Measurements from ENCODE around the gene SHMT2.
"Not testable (repeated sequence)": the region's sequence is repeated elsewhere in the genome, so short reads cannot be mapped to it uniquely, and the experiment has no call there.

The SHMT2 gene

GRCh38 chr12:57272337-57273151 is 43.0 kb downstream of the SHMT2 start:
- DNase-seq = no peak

- DNase-seq = no peak
Measured at GRCh38 chr12:57273516-57273915, 44.0 kb downstream of the SHMT2 start.

- DNase-seq = not testable (repeated sequence)
Measured at GRCh38 chr12:57276233-57276632, 46.7 kb downstream of the SHMT2 start.

- DNase-seq = peak; percentile 9
Measured at GRCh38 chr12:57276935-57277563, 47.5 kb downstream of the SHMT2 start.

GRCh38 chr12:57278465-57279381 is 49.2 kb downstream of the SHMT2 start:
- DNase-seq = no peak

- peak; percentile 88 for DNase-seq
Measured at GRCh38 chr12:57280211-57281062, 50.9 kb downstream of the SHMT2 start.

- DNase-seq = not testable (repeated sequence)
Measured at GRCh38 chr12:57282073-57282472, 52.6 kb downstream of the SHMT2 start.

All from activated CD4-positive, alpha-beta T cell treated with anti-CD3 and anti-CD28 coated beads, Interleukin-10, Interleukin-2, amounts not matched to agents 100 ng/mL and 50 ng/mL, durations not matched to agents 16 hours and 8 hours (primary cell).